T-helper 1 cell treated with Interleukin-12 subunit alpha and Interleukin-12 subunit beta and Interleukin-4 antibody, amounts not matched to agents 30 ng/mL and 1 ng/mL, for 36 hours (primary cell): Measurements from ENCODE around the gene ZBTB20. TPM values are rescaled to one million over a fixed set of nuclear protein-coding genes. Genes with fewer than 3 reads are reported as not detected.

ENCODE experiments used
- intact Hi-C: fragments of 100-400 bp; cut with micrococcal nuclease; formaldehyde crosslinking; loops from one replicate; pipeline ENCODE4 v1.15.1; 2024
- total RNA-seq: library from RNA; stranded (reverse); gene quantifications from 2 replicates; pipeline ENCODE4 v1.2.3, GENCODE V29; 2022

The ZBTB20 gene
- total RNA-seq, 1 donor from 2014 or later = 10.2 TPM

GRCh38 chr3:114355653-114356052 lies 791.4 kb downstream of the ZBTB20 start:
- intact Hi-C loops = no loop called here

- intact Hi-C loops = no loop called here
These were observed 795.3 kb downstream of the ZBTB20 start for GRCh38 chr3:114351822-114352145.

- intact Hi-C loops = no loop called here
These were observed 795.8 kb downstream of the ZBTB20 start for GRCh38 chr3:114351123-114351821.

- intact Hi-C loops = no loop called here
These were observed 796.4 kb downstream of the ZBTB20 start for GRCh38 chr3:114350690-114351089.

DNA sequence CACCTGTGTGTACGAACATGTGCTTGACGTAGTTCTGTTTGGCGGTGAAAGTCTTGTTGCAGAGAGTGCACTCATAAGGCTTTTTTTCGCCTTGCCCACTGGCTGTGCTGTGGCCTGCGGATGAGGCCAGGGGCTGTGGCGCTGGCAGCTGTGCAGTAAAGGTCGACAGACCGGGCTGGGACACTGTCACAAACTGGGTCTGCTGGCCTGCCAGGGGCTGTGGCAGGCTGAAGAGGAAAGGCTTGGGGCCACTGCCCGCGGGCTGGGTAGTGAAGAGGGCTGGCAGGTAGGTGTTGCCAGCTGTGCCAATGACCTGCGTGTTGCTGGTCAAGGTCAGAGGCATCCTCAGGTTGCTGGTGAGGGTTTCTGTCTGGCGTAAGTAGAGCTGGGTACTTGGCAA lies 796.8 kb downstream of the ZBTB20 start:
- intact Hi-C loops = no loop called here

GRCh38 chr3:114344492-114344891 lies 802.6 kb downstream of the ZBTB20 start:
- intact Hi-C loops = no loop called here

DNA sequence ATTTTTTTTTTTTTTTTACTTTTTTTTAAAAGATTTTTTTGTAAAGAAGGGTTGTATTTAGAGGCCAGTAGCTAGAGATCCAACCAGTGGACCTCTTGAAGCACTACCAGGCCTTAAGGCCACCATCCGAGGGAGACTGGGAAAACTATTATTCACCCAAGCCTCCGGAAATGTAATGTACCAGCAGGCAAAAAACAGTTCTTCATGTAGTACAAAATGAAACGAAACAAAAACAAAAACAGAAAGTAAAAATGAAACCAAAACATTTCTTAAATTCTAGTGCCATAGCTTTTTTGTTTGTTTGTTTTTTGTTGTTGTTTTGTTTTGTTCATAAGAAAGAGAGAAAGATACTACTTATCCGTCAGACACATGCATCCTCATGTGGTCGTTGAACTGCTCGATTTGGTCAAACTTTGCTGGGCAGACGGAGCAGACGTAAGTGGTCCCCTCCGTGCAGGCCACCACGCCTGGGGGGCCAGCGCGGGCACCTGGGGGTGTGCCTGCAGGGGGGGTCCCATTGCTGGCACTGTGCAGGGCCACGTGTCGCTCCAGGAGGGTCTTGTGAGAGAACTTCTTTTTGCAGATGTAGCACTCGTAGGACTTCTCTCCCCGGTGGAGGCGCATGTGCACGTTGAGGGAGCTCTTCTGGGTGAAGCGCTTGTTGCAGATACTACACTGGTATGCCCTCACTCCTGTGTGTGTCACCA lies 808.3 kb downstream of the ZBTB20 start:
- intact Hi-C loops = loop anchor here (1.0 to 10.0 kb wide), 5 partner anchors 48 to 804 kb away; partner anchors contain the start of genes CCDC191, QTRT2 and SIDT1

- intact Hi-C loops = loop anchor here (10.0 kb wide), 1 partner anchor 802 kb away; the partner anchor contains the start of gene SIDT1
These were observed 810.2 kb downstream of the ZBTB20 start for GRCh38 chr3:114336857-114337256.

- intact Hi-C loops = loop anchor here (10.0 kb wide), 1 partner anchor 801 kb away; the partner anchor contains the start of gene SIDT1
These were observed 810.9 kb downstream of the ZBTB20 start for GRCh38 chr3:114336122-114336697.

DNA sequence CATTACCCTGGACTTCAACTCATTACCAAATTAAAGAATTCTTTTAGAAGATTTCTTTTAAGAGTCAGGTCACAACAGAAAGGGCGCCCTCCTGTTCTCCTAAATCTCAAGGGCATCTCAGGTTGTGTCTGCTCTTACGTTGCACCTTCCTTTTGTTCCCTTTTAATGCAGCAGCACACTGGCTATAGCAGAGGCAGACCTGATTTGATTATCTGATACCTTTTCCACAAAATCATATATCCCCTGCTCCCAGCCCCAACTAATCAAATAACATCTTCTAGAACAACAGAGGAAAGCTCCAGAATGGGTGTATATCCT lies 813.2 kb downstream of the ZBTB20 start:
- intact Hi-C loops = loop anchor here (10.0 kb wide), 1 partner anchor 799 kb away; the partner anchor contains the start of gene SIDT1

GRCh38 chr3:114333180-114333922 lies 813.7 kb downstream of the ZBTB20 start:
- intact Hi-C loops = loop anchor here (10.0 kb wide), 1 partner anchor 799 kb away; the partner anchor contains the start of gene SIDT1

DNA sequence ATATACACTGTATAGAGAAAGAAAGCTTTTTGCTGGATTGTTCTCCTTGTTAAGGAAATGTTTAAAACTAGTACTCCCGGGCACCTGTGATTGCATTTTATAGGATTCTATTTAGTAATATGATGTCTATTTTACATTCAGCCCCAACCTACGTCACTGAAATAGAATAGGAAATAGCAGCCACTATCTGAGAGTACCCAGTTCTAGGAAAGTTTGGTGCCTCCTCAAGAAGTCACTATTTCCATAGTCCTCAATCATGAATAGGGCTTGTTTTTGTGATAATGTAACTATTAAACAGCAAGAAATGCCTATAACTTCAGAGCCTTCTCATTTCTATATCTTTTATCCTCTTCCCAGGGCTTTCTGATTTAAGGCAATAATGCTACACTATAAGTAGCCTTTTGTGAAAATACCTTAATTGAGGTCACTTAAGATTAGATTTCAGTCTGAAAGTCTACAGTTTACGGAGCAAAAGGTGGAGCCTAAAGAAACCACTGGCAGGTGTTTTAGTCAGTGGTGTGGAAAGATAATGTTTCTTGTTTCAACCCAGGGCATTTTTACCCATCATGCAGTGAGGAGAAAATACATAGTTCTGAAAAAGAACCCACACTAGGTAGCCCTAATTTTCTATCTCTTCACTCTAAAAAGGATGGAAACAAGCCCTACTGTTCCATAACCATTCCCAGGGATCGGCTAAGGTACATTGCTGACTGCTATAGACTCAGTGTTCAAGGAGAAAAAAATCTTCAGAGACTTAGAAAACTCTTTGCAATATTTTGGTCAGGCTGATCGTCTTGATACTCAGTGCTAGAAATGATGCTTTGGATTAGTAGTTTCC lies 814.5 kb downstream of the ZBTB20 start:
- intact Hi-C loops = loop anchor here (10.0 kb wide), 1 partner anchor 798 kb away; the partner anchor contains the start of gene SIDT1

DNA sequence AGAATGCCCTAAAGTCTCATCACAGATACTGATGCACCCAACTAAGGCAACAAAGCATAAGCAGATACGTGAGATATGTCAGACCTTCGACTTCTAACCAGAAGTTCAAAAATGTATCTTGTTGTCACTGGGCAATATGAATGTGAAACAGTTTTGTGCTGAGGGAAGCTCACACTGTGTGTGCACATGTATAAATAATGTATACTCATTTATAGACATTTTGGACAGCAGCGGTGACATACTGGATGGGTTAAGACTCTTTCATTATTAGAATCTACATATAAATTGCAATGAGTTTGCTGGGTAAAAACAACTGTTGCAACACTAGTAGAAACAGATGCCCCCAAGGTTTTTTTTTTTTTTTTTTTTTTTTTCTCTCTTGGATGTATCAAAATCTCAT lies 815.4 kb downstream of the ZBTB20 start:
- intact Hi-C loops = loop anchor here (10.0 kb wide), 1 partner anchor 797 kb away; the partner anchor contains the start of gene SIDT1

GRCh38 chr3:114331007-114331406 lies 816.1 kb downstream of the ZBTB20 start:
- intact Hi-C loops = loop anchor here (10.0 kb wide), 1 partner anchor 796 kb away; the partner anchor contains the start of gene SIDT1

- intact Hi-C loops = loop anchor here (10.0 kb wide), 1 partner anchor 795 kb away; the partner anchor contains the start of gene SIDT1
These were observed 817.3 kb downstream of the ZBTB20 start for GRCh38 chr3:114329823-114330222.

DNA sequence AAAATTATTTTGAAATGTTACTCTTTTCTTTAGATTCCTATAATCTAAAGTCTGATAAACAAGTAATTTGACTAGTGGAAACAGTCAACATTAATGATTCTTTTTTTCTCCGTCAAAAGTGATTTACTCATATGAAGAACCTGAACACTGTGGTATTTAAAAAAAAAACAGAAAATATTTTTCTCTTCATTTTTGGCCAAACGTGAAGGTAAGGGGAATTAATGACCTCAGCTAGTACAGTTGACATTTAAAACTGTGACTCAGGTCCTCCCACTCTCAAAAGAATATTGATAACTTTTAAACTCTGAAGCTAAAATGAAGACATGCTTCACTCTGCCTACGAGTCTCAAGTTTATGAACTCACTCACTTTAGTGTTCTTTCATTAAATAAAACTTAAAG lies 818.7 kb downstream of the ZBTB20 start:
- intact Hi-C loops = no loop called here

DNA sequence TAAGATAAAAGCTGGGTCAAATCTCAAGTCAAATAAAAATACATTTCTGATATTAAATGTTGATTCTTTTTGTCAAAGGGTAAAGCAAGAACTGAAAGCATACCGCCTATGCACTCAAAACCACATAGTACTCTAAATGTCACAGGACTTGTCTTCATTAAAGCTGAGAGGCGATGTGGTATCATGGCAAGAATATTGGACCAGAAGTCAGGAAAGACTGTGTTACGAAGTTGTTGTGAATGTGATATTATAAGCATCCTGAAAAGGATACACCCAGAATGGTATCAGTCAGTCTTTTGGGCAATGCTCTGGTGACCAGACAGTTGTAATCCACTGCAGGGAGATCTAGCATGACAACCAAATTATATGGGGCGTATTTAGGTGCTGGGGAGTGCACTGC lies 819.4 kb downstream of the ZBTB20 start:
- intact Hi-C loops = no loop called here

GRCh38 chr3:114323546-114324254 lies 823.4 kb downstream of the ZBTB20 start:
- intact Hi-C loops = no loop called here

GRCh38 chr3:114320246-114320645 lies 826.8 kb downstream of the ZBTB20 start:
- intact Hi-C loops = no loop called here

DNA sequence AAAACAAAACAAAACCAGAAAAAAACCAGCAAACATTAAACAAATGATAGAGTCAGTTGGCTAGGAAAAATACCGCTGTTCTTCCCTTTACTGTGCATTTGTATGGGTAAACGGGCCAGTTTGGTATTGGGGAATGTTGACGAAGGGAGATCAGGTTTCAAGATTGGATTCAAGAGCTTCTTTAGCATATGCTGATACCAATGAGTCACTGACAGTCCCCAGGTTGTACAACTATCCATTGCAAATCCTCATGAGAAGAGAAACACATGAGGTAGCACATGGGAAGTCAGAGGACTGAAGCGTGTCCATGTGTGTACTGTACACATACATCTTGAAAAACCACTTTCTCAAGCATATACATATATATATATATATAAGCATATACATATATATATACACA lies 827.6 kb downstream of the ZBTB20 start:
- intact Hi-C loops = no loop called here
